Measurements from ENCODE around the gene PLAU. TPM values are rescaled to one million over a fixed set of nuclear protein-coding genes. Genes with fewer than 3 reads are reported as not detected.
A peak's percentile ranks its signal among the peaks of the same experiment; 100 is the strongest.

PLAU gene
- total RNA-seq (10 to 100 TPM; 26.6 to 29.0 TPM), polyA plus RNA-seq (ENCODE audit: insufficient read length in 6 of 6) (1 to 10 TPM; 1.4 to 2.6 (median 1.7) TPM)
- long read RNA-seq, donor 1: 0 reads
- long read RNA-seq, donor 2: 0 reads
- long read RNA-seq, donor 3: 0 reads
- long read RNA-seq, donor 4, transcript PLAU-201 (11 exons, 2,321 nt): major isoform, 9 of 18 reads
- long read RNA-seq, donor 4, partial matches to known transcripts: 8 of 18 reads
- long read RNA-seq, donor 4, other reads (novel, unspliced or antisense): 1 of 18 reads
- long read RNA-seq, donor 5: 0 reads
- long read RNA-seq, donor 6: 0 reads
- long read RNA-seq, donor 7: 0 reads
- long read RNA-seq, donor 8, partial matches to known transcripts: 0 of 1 reads
- long read RNA-seq, donor 8, other reads (novel, unspliced or antisense): 0 of 1 reads
- long read RNA-seq, donor 9: 0 reads
- long read RNA-seq, donor 10, transcript PLAU-201 (11 exons, 2,321 nt): major isoform, 5 of 6 reads
- long read RNA-seq, donor 10, partial matches to known transcripts: 1 of 6 reads
- long read RNA-seq, donor 10, other reads (novel, unspliced or antisense): 0 of 6 reads
- long read RNA-seq, donor 11: 0 reads
- long read RNA-seq, donor 12: 0 reads

- ATAC-seq: peak; percentile 34
Observed at GRCh38 chr10:73910764-73911552, at the start of gene PLAU. PLAU (plus strand) TSS chr10:73911132; CDS start chr10:73911556, 424 bp downstream.

GRCh38 chr10:73862011-73862410 lies 48.9 kb upstream of the PLAU start:
- peaks cover 0 to 37% of the 10 kb centered on the region in 2 donors for H3K36me3 ChIP-seq
- H3K9me3 ChIP-seq: no peaks in the 10 kb centered on the region
- H3K4me3 ChIP-seq: no peak overlapping the region
- H3K27ac ChIP-seq: peak overlapping the region in 1 of 2 donors; percentile 41
- H3K4me1 ChIP-seq: peaks cover 9 to 79% of the 10 kb centered on the region in 2 donors
- no peaks in the 10 kb centered on the region for H3K27me3 ChIP-seq
- DNase-seq (no peak), ATAC-seq (no peak)
- intact Hi-C loops (cut with DNase I): no loop called here
- no peak for TF ChIP-seq CTCF (IDR thresholded peaks at IDR 0.05)

More at GRCh38 chr10:73910764-73911552, at the start of gene PLAU:
- intact Hi-C loops (cut with DNase I): no loop called here
- H3K27ac ChIP-seq: peak within 1 kb of the TSS; percentile 65 to 77
- H3K4me3 ChIP-seq: peak within 1 kb of the TSS; percentile 59 to 62
- TF ChIP-seq CTCF (IDR thresholded peaks at IDR 0.05): no peak
- peak in 2 of 4 donors; percentile 72 to 95 for DNase-seq
- H3K27me3 ChIP-seq: peaks cover 0 to 26% of the 10 kb centered on the region in 2 donors
- H3K9me3 ChIP-seq: no peaks in the 10 kb centered on the region
- peaks cover 34 to 80% of the 10 kb centered on the region in 2 donors for H3K4me1 ChIP-seq
- H3K36me3 ChIP-seq: peaks cover 0 to 20% of the 10 kb centered on the region in 2 donors

- TF ChIP-seq CTCF (IDR thresholded peaks at IDR 0.05): no peak
- no peak for DNase-seq
Observed at GRCh38 chr10:73863039-73863817, 47.7 kb upstream of the PLAU start.

GRCh38 chr10:73864229-73864628 lies 46.7 kb upstream of the PLAU start:
- DNase-seq: no peak

More at GRCh38 chr10:73863039-73863817, 47.7 kb upstream of the PLAU start:
- intact Hi-C loops (cut with DNase I): no loop called here
- no peaks in the 10 kb centered on the region for H3K9me3 ChIP-seq
- no peak for ATAC-seq
- no peak overlapping the region for H3K4me3 ChIP-seq
- H3K27ac ChIP-seq: peak overlapping the region in 1 of 2 donors; percentile 92
- H3K4me1 ChIP-seq: peaks cover 9 to 84% of the 10 kb centered on the region in 2 donors
- H3K27me3 ChIP-seq: no peaks in the 10 kb centered on the region
- peaks cover 0 to 36% of the 10 kb centered on the region in 2 donors for H3K36me3 ChIP-seq

More at GRCh38 chr10:73864229-73864628, 46.7 kb upstream of the PLAU start:
- TF ChIP-seq CTCF (IDR thresholded peaks at IDR 0.05): no peak
- Histone ChIP-seq H3K27me3 (no peaks in the 10 kb centered on the region), H3K9me3 (no peaks in the 10 kb centered on the region), H3K4me3 (no peak overlapping the region), H3K27ac (peak overlapping the region in 1 of 2 donors; percentile 92), H3K4me1 (peaks cover 9 to 80% of the 10 kb centered on the region in 2 donors), H3K36me3 (peaks cover 0 to 30% of the 10 kb centered on the region in 2 donors)
- intact Hi-C loops (cut with DNase I): no loop called here
- no peak for ATAC-seq
